ENCODE measurements around the gene ZNF385B. TPM values are rescaled to one million over a fixed set of nuclear protein-coding genes. Genes with fewer than 3 reads are reported as not detected.
"Not testable (repeated sequence)": the region's sequence is repeated elsewhere in the genome, so short reads cannot be mapped to it uniquely, and the experiment has no call there.

ZNF385B gene
- total RNA-seq, 1 donor from 2014 or later = 0.51 TPM

DNA sequence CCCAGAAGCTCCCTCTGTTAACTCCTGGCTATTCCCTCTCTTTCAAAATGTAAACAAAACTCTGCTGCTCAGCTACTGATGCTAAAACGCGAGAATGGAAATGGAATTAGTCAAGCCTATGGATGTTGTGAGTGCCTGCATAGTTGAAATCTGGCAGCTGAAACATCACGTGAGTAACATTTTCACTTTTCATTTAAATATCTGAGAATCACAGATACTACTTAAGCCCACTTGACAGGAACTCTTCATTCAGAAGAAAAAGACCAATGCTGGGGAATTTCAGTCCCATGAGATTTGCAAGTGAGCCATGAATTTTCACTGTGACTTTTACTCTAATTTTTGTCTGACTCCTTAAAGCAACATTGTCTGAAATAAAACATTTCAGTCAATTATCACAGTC, 381.5 kb downstream of the ZNF385B start:
- peak; percentile 6 for DNase-seq

DNA sequence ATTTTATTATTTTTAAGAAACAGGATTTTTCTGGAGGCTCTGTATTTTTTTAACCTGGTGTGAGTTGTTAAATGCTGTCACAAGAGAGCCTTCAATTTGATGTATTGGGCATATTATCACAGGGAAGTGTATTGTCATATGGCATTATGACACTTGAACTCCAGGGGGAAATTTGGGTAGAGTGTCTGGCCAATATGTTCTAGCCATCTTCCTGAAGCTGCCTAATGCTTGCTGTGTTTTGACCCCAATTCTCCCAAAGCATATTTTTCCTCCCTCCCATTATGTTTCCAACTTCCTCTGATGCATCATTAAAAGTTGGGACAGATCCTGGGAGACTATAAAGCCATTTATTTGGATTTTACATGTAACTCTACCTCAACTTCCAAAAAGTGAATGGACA, 382.6 kb downstream of the ZNF385B start:
- no peak for DNase-seq

DNA sequence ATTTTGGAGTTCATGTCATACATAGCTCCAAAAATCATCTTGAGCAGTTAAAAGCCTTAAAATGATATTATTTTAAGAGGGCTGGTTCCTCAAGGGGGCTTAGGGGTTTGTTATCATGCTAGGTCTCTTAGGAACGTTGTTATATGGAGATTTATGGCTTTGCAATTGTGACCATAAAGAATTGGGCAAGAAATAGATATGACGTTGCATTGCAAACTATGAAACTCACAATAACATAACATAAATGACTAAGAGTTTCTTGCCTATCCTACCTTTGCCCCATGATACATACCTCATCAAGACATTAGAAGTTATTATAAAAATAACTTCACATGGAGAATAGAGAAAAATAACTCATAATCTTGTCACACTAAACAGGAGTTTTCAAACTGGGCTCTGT, 390.4 kb downstream of the ZNF385B start:
- DNase-seq = no peak

DNA sequence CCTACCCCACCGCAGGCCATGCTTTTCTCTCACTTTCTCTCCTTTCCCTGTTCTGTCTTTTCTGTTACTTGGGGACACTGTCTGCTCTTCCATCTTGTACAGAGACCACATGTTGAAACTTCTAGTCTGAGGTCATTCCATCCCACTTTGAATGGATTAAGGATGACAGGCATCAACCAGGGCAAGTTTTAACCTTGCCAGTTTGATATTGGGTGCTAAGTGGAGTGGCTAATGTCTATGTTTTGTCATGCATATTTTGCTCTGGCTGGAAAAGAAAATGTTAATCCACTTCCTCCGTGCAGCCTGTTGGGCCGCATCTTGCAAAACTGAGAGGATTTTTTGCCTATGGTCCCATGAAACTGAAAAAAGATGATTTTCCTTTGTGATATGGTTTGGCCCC, 391.3 kb downstream of the ZNF385B start:
- no peak for DNase-seq

DNA sequence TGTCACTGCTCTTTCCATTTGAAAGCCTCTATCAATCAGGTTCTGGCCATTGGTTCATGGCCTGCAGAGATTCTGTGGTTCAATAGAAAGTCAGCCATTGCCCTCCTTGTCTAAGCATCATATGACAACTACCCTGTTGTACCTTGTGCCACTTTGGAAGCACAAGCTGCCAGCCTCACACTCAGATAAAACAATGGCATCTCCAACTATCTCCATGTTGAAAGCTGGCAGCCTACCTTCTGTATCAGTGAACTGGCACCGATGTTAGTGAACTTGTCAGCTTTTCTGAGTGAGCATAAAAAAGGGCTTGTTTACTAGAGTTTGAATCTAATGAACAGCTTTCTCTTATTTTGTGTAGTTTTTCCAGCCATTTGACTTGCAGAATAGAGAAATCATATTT, 393.5 kb downstream of the ZNF385B start:
- no peak for DNase-seq

DNA sequence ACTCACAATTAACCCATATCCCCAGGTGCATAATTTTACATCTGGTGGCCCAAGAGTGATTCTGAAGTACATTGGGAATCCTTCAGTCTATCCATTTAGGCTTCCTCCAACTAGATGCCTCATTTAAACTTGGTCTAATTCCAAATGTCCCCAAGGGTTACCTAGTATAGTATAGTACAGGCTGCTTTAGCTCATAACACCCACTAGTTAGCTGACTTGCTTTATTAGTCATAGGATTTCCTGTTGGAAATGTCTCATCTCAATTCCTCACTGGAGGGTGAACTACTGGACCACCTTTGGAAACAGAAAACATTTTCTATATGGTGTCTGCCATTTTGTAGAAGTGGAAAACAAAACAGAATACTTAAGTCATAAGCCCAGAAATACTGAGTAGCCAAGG, 394.3 kb downstream of the ZNF385B start:
- no peak for DNase-seq

DNA sequence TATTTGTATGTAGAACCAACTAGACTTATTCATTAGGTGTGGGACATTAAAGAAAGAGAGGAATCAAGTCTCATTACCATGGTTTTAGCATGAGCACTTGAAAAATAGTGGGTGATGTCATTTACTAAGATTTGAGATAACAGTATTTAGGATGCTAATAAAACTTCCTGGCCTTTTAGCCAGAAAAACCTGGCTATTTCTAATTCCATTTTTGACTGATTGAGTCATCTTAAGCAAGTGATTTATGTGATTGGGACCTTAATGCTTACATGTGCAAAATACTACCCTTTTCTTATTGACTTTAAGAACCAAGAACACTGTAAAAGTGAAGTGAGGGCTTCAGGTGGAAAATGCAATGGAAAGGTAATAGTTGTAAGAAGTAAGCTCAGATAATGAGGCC, 400.0 kb downstream of the ZNF385B start:
- DNase-seq = no peak

DNA sequence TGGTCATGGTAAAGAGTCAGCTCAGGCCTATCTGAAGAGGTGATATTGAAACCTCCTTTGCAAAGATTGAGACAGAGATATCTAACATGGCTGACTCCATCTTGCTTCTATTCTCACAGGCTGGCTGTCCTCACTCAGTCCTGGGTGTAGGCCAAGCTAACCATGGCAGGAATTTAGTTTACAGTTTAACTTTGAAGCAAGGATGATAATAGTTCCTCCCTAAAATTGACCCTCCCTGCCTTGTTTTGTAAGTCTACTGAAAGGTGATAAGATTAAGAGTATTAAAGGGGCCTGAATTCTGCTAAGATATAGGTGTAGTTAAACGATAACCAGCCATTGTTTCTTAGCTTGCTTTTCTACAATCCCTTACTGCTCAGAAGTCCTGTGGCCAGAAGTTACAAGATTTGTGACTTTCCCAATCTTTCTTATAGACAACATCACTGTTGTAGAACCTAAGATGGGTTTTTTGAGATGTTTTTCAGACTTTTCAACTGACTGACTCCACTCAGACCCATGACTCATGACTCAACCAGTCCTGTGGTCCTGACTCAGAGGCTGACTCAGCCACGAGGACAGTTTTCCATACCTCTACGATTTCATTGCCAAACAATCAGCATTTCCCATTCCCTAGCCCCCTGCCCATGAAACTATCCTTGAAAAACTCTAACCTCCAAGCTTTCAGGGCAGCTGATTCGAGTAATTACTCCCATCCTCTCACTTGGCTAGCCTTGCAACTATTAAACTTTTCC, 401.1 kb downstream of the ZNF385B start:
- no peak for DNase-seq

DNA sequence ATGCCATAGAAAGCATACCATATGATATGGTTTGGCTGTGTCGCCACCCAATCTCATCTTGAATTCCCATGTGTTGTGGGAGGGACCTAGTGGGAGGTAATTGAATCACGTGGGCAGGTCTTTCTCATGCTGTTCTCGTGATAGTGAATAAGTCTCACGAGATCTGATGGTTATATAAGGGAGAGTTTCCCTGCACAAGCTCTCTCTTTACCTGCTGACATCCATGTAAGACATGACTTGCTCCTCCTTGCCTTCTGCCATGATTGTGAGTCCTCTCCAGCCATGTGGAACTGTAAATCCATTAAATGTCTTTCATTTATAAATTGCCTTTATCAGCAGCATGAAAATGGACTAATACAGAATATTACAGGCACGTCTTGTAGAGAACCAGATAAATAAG, 403.3 kb downstream of the ZNF385B start:
- DNase-seq = not testable (repeated sequence)

DNA sequence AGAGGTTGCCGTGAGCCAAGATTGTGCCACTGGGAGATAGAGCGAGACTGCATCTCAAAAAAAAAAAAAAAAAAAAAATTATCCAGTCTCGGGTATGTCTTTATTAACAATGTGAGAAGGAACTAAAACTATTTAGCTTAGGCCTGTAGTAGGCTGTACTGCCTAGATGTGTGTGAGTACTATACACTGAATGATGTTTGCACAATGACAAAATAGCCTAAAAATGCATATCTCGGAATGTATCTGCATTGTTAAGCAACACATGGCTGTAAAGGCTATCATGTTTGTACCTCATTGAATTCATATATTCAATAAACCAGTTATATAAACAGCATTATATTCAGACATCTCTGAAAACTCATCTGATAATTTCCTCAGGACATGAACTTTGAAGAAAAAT, 405.6 kb downstream of the ZNF385B start:
- DNase-seq = no peak

DNA sequence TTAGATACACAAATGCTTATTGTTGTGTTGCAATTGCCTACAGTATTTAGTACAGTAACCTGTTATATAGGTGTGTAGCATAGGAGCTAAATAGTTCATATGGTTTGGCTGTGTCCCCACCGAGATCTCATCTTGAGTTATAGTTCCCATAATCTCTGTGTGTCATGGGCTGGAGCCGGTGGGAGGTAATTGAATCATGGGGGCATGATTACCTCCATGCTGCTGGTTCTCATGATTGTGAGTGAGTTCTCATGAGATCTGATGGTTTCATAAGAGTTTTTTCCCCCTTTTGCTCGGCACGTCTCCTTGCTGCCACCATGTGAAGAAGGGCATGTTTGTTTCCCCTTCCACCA, 406.3 kb downstream of the ZNF385B start:
- no peak for DNase-seq

DNA sequence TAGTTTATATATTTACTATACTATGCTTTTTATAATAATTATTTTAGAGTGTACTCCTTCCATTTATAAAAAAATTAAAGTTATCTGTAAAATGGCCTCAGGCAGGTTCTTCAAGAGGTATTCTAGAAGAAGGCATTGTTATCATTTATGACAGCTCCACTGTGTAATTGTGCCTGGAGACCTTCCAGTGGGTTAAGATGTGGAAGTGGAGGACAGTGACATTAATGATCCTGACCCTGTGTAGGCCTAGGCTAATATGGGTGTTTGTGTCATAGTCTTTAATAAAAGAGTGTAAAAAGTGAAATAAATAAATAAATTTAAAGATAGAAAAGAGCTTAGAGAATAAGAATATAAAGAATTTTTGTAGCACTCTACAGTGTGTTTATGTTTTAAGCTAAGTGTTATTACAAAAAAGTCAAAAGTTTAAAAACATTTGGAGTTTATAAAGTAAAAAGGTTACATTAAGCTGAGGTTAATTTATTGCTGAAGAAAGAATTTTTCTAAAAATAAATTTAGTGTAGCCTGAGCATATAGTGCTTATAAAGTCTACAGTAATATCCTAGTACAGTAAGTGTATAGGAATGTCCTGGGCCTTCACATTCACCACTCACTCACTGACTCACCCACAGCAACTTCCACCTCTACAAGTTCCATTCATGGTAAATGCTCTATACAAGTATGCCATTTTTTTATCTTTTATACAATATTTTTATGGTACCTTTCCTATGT, 406.8 kb downstream of the ZNF385B start:
- no peak for DNase-seq

DNA sequence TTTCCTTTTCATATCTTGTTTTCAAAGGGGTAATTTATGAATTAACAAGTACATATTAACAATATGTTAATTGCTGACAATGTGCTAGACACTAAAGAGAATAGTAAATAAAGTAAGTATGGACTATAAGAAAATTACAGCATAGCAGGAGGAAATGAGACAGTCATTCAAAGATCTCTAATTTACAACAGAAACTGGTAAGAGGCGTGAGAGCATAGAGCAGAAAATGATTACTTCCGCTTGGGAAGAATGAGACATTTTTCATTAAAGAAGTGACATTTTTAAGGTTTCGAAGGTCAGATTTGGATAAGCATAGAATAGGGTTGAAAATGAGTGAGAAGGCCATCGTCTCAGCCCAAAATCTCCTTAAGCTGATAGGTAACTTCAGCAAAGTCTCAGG, 412.4 kb downstream of the ZNF385B start:
- DNase-seq = no peak

DNA sequence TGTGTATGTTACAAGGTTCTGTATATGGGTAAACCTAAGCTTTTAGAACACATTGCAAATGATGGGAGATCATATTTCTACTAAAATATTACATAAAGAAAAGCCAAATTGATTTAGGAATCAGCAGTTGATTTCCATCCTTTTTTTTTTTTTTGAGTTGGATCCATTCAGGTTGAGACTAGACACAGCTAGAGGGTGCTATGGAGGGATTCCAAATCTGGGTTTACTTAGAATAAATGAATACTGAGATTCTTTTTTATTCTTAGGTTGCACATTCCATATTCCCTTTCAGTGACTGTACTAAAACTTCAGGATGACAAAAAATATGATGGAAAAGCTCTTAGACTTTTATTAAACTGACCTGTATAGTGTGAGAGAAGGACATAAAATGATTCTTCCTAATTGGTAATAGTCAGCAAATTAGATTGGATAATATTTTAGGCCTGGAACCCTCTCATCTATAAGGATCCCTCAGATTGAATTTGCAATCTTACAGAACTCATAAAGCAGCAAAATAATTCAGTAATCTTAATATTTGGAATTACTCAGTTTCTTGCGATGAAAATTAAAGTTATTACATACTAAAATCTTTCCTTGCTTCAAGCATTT, 413.5 kb downstream of the ZNF385B start:
- DNase-seq = no peak

DNA sequence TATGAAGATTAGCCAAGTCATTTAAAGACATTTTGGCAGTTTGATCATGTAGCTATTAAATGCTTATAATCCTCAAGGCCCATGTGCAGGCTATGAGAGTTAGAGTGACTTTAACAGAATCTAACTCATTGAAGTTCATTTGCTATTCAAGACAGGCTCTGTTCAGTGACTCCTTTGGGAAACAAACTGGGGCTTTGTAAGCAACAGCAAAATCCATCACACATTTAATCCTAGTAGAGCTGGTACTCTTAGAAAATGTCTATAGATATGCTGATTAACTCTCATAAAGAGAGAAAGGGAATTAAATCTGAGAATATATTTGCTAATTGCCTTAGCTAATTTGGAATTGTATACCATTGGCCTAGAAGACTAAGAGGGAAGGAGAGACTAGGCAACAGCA, 414.0 kb downstream of the ZNF385B start:
- no peak for DNase-seq

DNA sequence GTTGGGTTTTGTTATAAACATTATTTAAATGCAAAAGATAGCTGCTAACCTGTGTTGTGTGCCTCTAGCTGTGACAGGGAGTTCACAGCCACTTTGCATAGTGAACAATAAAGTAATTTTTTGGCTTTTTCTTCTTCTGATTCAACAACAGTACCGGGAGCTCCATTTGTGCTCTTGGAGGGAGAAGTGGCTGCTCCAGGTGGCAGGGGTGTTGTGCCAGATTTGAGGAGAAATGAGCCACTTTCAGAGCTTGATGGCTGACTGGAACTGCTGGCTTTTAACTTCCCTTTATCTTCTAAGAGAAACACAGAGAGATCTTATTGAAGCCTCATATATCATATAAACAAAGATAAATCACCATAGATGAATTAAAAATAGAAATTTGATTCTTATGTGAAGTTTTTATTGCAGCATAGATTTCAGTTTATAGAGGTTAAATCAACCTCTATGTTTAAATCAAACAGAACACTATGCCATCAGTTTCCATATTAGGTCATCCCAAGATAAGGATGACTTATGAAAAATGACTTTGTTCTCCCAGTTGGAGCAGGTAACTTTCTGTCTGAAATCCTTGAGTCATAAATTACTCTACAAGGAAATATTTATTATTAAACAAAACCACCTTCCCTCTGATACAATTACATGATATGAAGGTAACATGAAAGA, 414.8 kb downstream of the ZNF385B start:
- no peak for DNase-seq

DNA sequence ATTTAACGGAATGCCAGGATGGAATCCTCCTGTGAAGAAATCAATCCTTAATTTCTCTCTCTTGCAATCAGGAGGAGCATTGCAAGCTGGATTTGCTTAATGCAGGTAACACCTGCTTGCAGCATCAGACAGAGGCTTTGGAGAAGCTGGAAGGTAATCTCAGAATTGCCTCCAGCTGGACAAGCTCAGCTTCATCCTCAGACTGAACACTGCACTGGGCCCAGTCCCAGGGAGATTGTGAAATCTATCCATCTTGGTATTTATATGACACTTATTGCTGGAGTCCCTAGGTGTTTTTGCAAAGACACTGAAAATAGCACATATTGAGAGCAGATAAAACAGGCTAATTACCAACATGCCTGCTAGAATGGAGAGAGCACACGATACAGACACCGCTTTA, 417.4 kb downstream of the ZNF385B start:
- peak; percentile 31 for DNase-seq

DNA sequence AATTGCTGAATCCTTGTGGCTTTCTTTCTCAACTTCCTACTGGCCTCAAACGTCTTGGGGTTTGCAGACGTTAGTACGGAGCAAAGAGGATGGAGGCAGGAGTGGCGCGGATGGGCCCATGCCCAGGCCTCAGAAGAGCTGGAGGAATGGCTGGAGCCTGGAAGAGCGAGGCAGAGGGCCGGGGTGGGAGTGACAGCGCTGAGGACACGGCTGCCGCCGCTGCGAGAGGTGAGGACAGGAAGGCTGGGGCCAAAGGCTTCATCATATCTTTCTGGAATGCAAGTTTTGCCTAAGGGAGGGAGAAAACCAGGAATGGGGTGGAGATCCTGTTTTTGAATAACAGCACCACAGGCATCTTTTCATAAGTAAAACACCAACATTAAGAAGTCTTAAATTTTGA, 418.2 kb downstream of the ZNF385B start:
- DNase-seq = no peak

DNA sequence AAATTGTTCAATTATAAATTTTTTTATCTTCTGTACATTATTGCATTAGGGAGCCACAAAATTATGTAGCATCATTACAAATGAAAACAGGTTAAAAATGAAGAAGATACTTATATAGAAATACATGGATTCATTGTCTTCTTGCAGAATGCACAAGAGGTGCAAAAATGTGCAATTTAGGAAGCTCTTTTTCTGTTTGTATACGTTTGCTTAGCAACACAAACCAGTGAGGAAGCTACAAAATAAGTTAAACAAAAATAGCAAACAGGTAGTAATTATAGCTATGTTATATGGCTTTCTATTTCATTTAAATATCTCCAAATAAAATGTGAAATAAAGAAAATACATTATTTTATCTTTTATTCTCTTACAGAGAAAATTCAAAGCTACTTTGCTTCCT, 419.2 kb downstream of the ZNF385B start:
- no peak for DNase-seq

DNA sequence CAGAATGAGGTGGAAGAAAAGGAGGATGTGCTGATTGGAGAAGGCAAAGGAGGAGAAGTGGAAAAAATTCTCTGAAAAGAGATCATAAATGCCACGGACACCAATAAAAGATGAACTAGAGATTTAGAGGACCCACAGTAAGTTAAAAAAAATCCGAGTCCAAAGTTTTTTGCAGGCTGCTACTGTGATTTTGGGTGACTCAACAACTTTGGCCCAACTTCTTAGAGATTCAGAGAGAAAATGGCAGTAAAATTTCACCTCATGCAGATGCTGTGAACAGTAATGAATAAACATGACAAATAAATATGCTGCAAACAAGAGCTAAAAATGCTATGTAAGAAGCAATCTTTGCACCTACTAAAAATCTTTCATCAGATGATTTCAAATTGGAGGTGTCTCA, 419.9 kb downstream of the ZNF385B start:
- no peak for DNase-seq

DNA sequence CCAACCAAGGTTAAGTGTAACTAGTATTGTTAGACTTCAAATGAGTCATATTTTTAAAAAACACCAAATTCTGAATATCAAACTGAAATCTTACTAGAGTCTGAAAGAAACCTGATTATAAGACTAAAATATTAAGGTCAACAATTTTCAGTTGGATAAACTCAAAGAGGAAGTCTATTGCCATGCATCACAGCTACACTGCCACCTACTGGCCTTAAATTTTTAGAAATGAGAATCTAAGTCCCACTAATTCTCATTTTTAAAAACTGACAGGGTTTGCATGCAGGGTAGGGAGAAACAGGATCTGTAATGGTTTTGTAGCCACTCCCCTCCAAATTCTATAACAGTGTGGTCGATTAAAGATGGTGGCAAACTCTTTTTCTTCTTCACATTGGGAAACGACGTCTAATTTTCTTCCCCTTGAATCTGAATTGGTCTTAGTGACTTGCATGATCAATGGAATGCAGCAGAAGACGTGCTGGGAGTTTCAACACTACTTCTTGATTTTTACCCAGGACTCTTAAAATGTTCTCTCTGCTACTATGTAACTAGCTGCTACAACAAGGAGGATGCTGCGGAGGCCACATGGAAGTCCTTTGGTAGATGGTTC, 420.7 kb downstream of the ZNF385B start:
- peak; percentile 46 for DNase-seq

DNA sequence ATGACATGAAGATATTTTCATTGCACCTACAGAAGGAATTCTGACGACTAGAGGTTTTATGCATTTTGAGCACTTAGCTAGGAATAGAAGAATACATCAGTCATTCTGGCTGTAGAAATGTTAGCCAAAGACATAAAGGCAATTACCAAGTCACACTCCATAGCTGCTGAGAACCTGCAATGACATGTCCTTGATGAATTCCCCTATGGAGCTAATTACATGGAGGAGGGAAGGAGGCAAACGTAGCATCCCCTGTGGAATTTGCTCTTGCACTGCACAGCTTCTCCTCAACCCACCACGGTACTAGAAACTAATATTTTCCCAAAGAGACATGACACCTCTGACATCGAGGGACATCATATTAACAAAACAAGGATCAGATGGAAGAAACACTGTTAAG, 422.8 kb downstream of the ZNF385B start:
- DNase-seq = no peak

DNA sequence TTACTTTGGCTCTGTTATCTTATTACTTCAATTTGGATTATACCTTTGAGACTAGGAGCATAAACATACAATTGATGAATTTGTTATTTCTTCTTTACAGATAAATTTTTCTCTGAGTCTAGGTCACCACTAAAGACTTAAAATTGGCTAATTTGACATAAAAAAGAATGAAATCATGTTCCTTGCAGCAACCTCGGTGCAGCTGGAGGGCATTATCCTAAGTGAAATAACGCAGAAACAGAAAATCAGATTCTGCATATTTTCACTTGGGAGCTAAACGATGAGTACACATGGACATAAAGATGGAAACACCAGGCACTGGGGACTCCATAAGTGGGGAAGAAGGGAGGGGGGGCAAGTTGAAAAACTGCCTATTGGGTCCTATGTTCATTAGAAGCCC, 424.0 kb downstream of the ZNF385B start:
- DNase-seq = peak; percentile 14
